Central memory CD8-positive, alpha-beta T cell (primary cell): ENCODE data around the gene CFAP43.

Experiments
- ATAC-seq: fragments of 150-1000 bp; cut with Tn5 transposase; replicated peaks from 2 replicates; pipeline ENCODE4 v1.10.0; 2022; ENCODE audit warnings: mild to moderate bottlenecking, moderate FRiP score, moderate number of reproducible peaks; ENCODE audit not compliant: poor library complexity, severe bottlenecking; ENCODE audit errors: extremely low read depth
- DNase-seq, 2 donors: peaks; one replicate each; pipeline ENCODE4 v3.0.0; 2021; ENCODE audit warnings: low spot score in 2 of 2
- H3K27ac Mint-ChIP-seq: one replicate; pipeline ENCODE4 v1.8.0; 2022; ENCODE audit warnings: low read depth, mild to moderate bottlenecking, moderate library complexity, mixed read lengths
- H3K27me3 Mint-ChIP-seq: one replicate; pipeline ENCODE4 v1.8.0; 2022; ENCODE audit warnings: mixed read lengths
- H3K36me3 Mint-ChIP-seq: one replicate; pipeline ENCODE4 v1.8.0; 2022; ENCODE audit warnings: mild to moderate bottlenecking, moderate library complexity, mixed read lengths; ENCODE audit not compliant: insufficient read depth
- H3K4me1 Mint-ChIP-seq: one replicate; pipeline ENCODE4 v1.8.0; 2022; ENCODE audit warnings: mixed read lengths
- H3K4me3 Mint-ChIP-seq: one replicate; pipeline ENCODE4 v1.8.0; 2022; ENCODE audit warnings: mild to moderate bottlenecking, moderate library complexity, mixed read lengths
- H3K9me3 Mint-ChIP-seq: one replicate; pipeline ENCODE4 v1.8.0; 2022; ENCODE audit warnings: mixed read lengths

CFAP43 gene

GRCh38 chr10:104113376-104113956, 118.7 kb downstream of the CFAP43 start:
- Mint-ChIP-seq H3K27me3 (peaks cover 37% of the 10 kb centered on the region), H3K9me3 (no peaks in the 10 kb centered on the region), H3K4me1 (no peaks in the 10 kb centered on the region), H3K27ac (no peak overlapping the region), H3K4me3 (no peak overlapping the region), H3K36me3 (no peaks in the 10 kb centered on the region)
- DNase-seq (no peak), ATAC-seq (no peak)

- H3K4me3 Mint-ChIP-seq: no peak overlapping the region
- H3K4me1 Mint-ChIP-seq: no peaks in the 10 kb centered on the region
- H3K27me3 Mint-ChIP-seq: peaks cover 27% of the 10 kb centered on the region
- DNase-seq: no peak
- no peak overlapping the region for H3K27ac Mint-ChIP-seq
- H3K9me3 Mint-ChIP-seq: no peaks in the 10 kb centered on the region
- H3K36me3 Mint-ChIP-seq: no peaks in the 10 kb centered on the region
- no peak for ATAC-seq
These were observed 122.1 kb downstream of the CFAP43 start for GRCh38 chr10:104109908-104110662.

- no peaks in the 10 kb centered on the region for H3K36me3 Mint-ChIP-seq
- H3K27ac Mint-ChIP-seq: no peak overlapping the region
- no peaks in the 10 kb centered on the region for H3K27me3 Mint-ChIP-seq
- H3K9me3 Mint-ChIP-seq: no peaks in the 10 kb centered on the region
- DNase-seq: no peak
- no peaks in the 10 kb centered on the region for H3K4me1 Mint-ChIP-seq
- no peak overlapping the region for H3K4me3 Mint-ChIP-seq
- ATAC-seq: no peak
These were observed 127.2 kb downstream of the CFAP43 start for GRCh38 chr10:104104926-104105325.

- ATAC-seq (no peak), DNase-seq (no peak)
- no peaks in the 10 kb centered on the region for H3K4me1 Mint-ChIP-seq
- H3K4me3 Mint-ChIP-seq: no peak overlapping the region
- H3K27me3 Mint-ChIP-seq: no peaks in the 10 kb centered on the region
- H3K9me3 Mint-ChIP-seq: no peaks in the 10 kb centered on the region
- H3K36me3 Mint-ChIP-seq: no peaks in the 10 kb centered on the region
- H3K27ac Mint-ChIP-seq: no peak overlapping the region
These were observed 127.7 kb downstream of the CFAP43 start for GRCh38 chr10:104104418-104104817.

- Mint-ChIP-seq H3K4me3 (no peak overlapping the region), H3K4me1 (no peaks in the 10 kb centered on the region)
- ATAC-seq: no peak
These were observed 128.2 kb downstream of the CFAP43 start for GRCh38 chr10:104103956-104104355.

GRCh38 chr10:104101902-104102301, 130.3 kb downstream of the CFAP43 start:
- Mint-ChIP-seq H3K36me3 (no peaks in the 10 kb centered on the region), H3K4me3 (no peak overlapping the region), H3K27ac (no peak overlapping the region), H3K9me3 (no peaks in the 10 kb centered on the region), H3K4me1 (no peaks in the 10 kb centered on the region), H3K27me3 (peaks cover 2% of the 10 kb centered on the region)
- ATAC-seq (no peak), DNase-seq (no peak)

More at GRCh38 chr10:104103956-104104355, 128.2 kb downstream of the CFAP43 start:
- H3K27me3 Mint-ChIP-seq: no peaks in the 10 kb centered on the region
- no peaks in the 10 kb centered on the region for H3K9me3 Mint-ChIP-seq
- no peak overlapping the region for H3K27ac Mint-ChIP-seq
- no peaks in the 10 kb centered on the region for H3K36me3 Mint-ChIP-seq
- DNase-seq: no peak

- no peak for DNase-seq
- Mint-ChIP-seq H3K9me3 (no peaks in the 10 kb centered on the region), H3K27me3 (peaks cover 10% of the 10 kb centered on the region), H3K27ac (no peak overlapping the region), H3K4me1 (no peaks in the 10 kb centered on the region), H3K4me3 (no peak overlapping the region), H3K36me3 (no peaks in the 10 kb centered on the region)
- no peak for ATAC-seq
These were observed 131.4 kb downstream of the CFAP43 start for GRCh38 chr10:104100795-104101194.

GRCh38 chr10:104099941-104100340, 132.2 kb downstream of the CFAP43 start:
- ATAC-seq (no peak), DNase-seq (no peak)
- Mint-ChIP-seq H3K27me3 (peaks cover 10% of the 10 kb centered on the region), H3K4me3 (no peak overlapping the region), H3K9me3 (no peaks in the 10 kb centered on the region), H3K27ac (no peak overlapping the region), H3K4me1 (no peaks in the 10 kb centered on the region), H3K36me3 (no peaks in the 10 kb centered on the region)

- DNase-seq: no peak
- H3K36me3 Mint-ChIP-seq: no peaks in the 10 kb centered on the region
- peaks cover 10% of the 10 kb centered on the region for H3K27me3 Mint-ChIP-seq
- ATAC-seq: no peak
- no peaks in the 10 kb centered on the region for H3K9me3 Mint-ChIP-seq
- H3K27ac Mint-ChIP-seq: no peak overlapping the region
- H3K4me1 Mint-ChIP-seq: no peaks in the 10 kb centered on the region
- H3K4me3 Mint-ChIP-seq: no peak overlapping the region
These were observed 132.9 kb downstream of the CFAP43 start for GRCh38 chr10:104099269-104099668.

- Mint-ChIP-seq H3K9me3 (no peaks in the 10 kb centered on the region), H3K27ac (no peak overlapping the region)
- DNase-seq: no peak
These were observed 133.7 kb downstream of the CFAP43 start for GRCh38 chr10:104098358-104098925.

GRCh38 chr10:104096692-104097091, 135.5 kb downstream of the CFAP43 start:
- H3K27ac Mint-ChIP-seq: no peak overlapping the region
- DNase-seq (no peak), ATAC-seq (no peak)
- H3K27me3 Mint-ChIP-seq: peaks cover 10% of the 10 kb centered on the region
- no peak overlapping the region for H3K4me3 Mint-ChIP-seq
- no peaks in the 10 kb centered on the region for H3K9me3 Mint-ChIP-seq
- H3K36me3 Mint-ChIP-seq: no peaks in the 10 kb centered on the region
- H3K4me1 Mint-ChIP-seq: no peaks in the 10 kb centered on the region

More at GRCh38 chr10:104098358-104098925, 133.7 kb downstream of the CFAP43 start:
- no peaks in the 10 kb centered on the region for H3K4me1 Mint-ChIP-seq
- no peak for ATAC-seq
- no peak overlapping the region for H3K4me3 Mint-ChIP-seq
- H3K36me3 Mint-ChIP-seq: no peaks in the 10 kb centered on the region
- H3K27me3 Mint-ChIP-seq: peaks cover 10% of the 10 kb centered on the region

- ATAC-seq (no peak), DNase-seq (no peak)
- Mint-ChIP-seq H3K4me3 (no peak overlapping the region), H3K27ac (no peak overlapping the region), H3K4me1 (no peaks in the 10 kb centered on the region), H3K9me3 (no peaks in the 10 kb centered on the region), H3K27me3 (peaks cover 10% of the 10 kb centered on the region), H3K36me3 (no peaks in the 10 kb centered on the region)
These were observed 139.4 kb downstream of the CFAP43 start for GRCh38 chr10:104092749-104093148.

- no peak for DNase-seq
- Mint-ChIP-seq H3K9me3 (no peaks in the 10 kb centered on the region), H3K4me1 (no peaks in the 10 kb centered on the region), H3K27ac (no peak overlapping the region), H3K36me3 (no peaks in the 10 kb centered on the region), H3K27me3 (no peaks in the 10 kb centered on the region), H3K4me3 (no peak overlapping the region)
- ATAC-seq: no peak
These were observed 141.6 kb downstream of the CFAP43 start for GRCh38 chr10:104090611-104091010.
